H1 (cell line): Measurements from ENCODE around the gene DDN. TPM values are rescaled to one million over a fixed set of nuclear protein-coding genes. Genes with fewer than 3 reads are reported as not detected.

Source experiments
- ASH2L ChIP-seq: fragments of 200-600, 300-600 bp; sonication (generic); IDR thresholded peaks from one replicate; pipeline ENCODE4 v1.7.1; 2017; ENCODE audit warnings: low read length
- CBX5 ChIP-seq: fragments of 300-800, 300-1000 bp; sonication (generic); IDR thresholded peaks from 2 replicates; pipeline ENCODE4 v1.7.1; 2016; ENCODE audit warnings: antibody characterized with exemption, low read length, low read depth
- CREB1 ChIP-seq: IDR thresholded peaks from 2 replicates; pipeline ENCODE4 v1.6.1; 2012; ENCODE audit warnings: inconsistent platforms
- RFX5 ChIP-seq: IDR thresholded peaks from 2 replicates; pipeline ENCODE4 v1.6.1; 2011; ENCODE audit warnings: low read depth, low read length, improper control_type of control experiment, borderline replicate concordance
- SAP30 ChIP-seq: fragments of 300-600 bp; sonication (generic); IDR thresholded peaks from 2 replicates; pipeline ENCODE4 v1.7.1; 2012; ENCODE audit warnings: low read length, moderate library complexity, mild to moderate bottlenecking, inconsistent platforms; ENCODE audit not compliant: insufficient read depth, insufficient replicate concordance
- SIRT6 ChIP-seq: IDR thresholded peaks from one replicate; pipeline ENCODE4 v1.7.1; 2012; ENCODE audit warnings: low read length, inconsistent platforms
- SP1 ChIP-seq: IDR thresholded peaks from 2 replicates; pipeline ENCODE4 v1.6.1; 2011; ENCODE audit warnings: low read depth, low read length
- polyA plus RNA-seq, 7 experiments: library from polyadenylated mRNA; depleted of rRNA in 3 of 7; stranded (reverse) in 5 of 7; unstranded in 2 of 7; fragments of >200 nt in 5 of 7; fragments of 200-250 nt in 2 of 7; gene quantifications; 1 replicate in 5 of 7; 2 replicates in 1 of 7; 4 replicates in 1 of 7; pipeline versions ENCODE4 v1.2.1 to v1.2.3, GENCODE V29; 2011 to 2013; ENCODE audit warnings: missing spikeins in 2 of 7, mixed read lengths in 2 of 7
- total RNA-seq: library from RNA; stranded (reverse); fragmentation: NEBNext Ultra II Directional; extraction: Animal tissue kit (Norgen Biotek cat#: 25700); gene quantifications from 2 replicates; pipeline ENCODE4 v1.2.1, GENCODE V29; 2021

The DDN gene
- total and polyA plus RNA-seq, 2 of the 8 experiments (the other 6 are each of a cell fraction or from before 2014, with no cell fraction given): 0.14 to 0.30 TPM

DNA sequence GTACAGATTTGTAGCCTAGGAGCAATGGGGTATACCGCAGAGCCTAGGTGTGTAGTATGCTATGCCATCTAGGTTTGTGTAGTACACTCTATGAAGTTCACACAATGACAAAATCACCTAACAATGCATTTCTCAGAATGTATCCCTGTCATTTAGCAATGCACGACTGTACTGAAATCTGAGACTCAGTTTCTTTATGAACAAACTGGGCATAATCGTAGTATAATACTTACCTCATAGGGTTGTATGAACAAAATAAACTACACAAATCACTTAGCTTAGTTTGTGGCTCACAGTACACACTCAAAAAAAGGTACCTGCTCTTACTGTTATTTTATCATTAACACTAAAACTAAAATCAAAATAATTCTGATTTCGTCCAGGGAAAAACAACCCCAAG is 26.3 kb upstream of the DDN start (continued):
- TF ChIP-seq SAP30: no peak
- TF ChIP-seq SP1: no peak
- TF ChIP-seq SIRT6: no peak
- TF ChIP-seq ASH2L: no peak
- TF ChIP-seq CREB1: no peak
- no peak for TF ChIP-seq RFX5
- no peak for TF ChIP-seq CBX5
